D721Med (cell line): ENCODE data around the gene VPS13D.

Source experiments
- DNase-seq: peaks from one replicate; pipeline ENCODE4 v3.0.0; 2011; ENCODE audit warnings: low spot score; ENCODE audit not compliant: insufficient read length
- FAIRE-seq: peaks from 2 replicates; lab custom pipeline; 2011; peaks lifted over from hg19 to GRCh38; lab: Jason Lieb, UNC
- CTCF ChIP-seq: IDR thresholded peaks from 2 replicates; pipeline ENCODE4 v1.5.1; 2012; ENCODE audit warnings: mild to moderate bottlenecking, control low read depth; ENCODE audit not compliant: insufficient read depth; ENCODE audit errors: missing control alignments

The VPS13D gene

GRCh38 chr1:12424087-12424529, 194.3 kb downstream of the VPS13D start:
- no peak for FAIRE-seq
- DNase-seq = no peak
- TF ChIP-seq CTCF = no peak

DNA sequence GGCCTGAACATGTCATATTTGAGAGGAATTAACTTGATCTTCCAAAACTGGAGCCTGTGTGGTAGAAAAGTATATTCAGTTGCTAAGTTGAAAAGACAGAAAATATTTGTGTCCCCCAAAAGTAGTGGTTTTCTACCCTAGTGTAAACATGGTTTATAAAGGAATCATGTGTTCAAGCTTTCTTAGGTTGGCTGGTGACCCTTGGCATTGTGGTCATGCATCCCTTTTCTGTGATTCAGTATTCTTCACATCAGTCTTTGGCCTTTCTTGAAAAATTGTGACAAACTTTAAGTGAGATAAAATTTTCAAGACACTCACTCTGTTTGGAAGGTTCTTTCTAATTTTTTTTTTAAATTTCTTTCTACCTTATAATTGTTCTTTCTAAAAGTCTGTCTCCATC, 195.0 kb downstream of the VPS13D start:
- FAIRE-seq (no peak), DNase-seq (no peak)
- no peak for TF ChIP-seq CTCF

- no peak for TF ChIP-seq CTCF
- DNase-seq (no peak), FAIRE-seq (no peak)
Observed at GRCh38 chr1:12426030-12426429, 196.2 kb downstream of the VPS13D start.

DNA sequence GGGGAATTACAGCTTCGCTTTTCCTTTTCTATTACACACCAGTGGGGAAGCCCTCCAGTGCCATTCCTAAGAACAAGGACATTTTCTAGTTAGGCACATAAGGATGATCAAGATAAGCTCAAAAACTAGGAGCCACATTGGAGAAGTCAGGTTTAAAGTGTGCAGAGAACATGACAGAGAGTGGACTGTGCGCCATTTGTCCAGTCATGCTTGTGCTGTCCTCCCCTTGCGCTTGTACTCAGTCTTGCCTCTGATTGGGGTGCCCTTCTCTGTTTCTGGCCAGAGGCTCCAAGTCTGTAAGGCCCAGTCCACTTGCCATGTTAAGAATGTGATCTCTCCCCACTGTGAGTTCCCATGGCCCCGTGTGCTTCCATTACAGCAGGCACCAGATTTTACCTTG, 198.5 kb downstream of the VPS13D start:
- TF ChIP-seq CTCF = no peak
- DNase-seq (no peak), FAIRE-seq (no peak)

DNA sequence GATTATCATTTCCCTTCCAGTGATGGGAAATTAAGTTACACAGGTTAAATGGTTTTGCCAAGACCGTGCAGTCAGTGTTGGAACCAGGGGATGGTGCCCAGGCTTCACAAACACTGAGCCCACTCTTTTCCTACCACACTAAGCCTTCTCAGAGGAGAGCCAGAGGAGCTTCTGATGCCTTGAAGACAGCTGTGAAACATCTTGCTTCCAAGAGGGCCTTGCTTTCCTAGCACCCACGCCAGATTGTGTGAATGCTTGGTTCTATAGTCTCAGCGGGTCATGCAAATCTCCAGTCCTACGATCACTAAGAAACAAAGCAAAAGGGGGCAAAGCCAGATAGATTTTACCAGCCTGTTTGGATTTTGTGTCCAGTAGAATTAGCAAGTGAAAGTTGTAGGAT, 200.7 kb downstream of the VPS13D start:
- FAIRE-seq (no peak), DNase-seq (no peak)
- no peak for TF ChIP-seq CTCF

DNA sequence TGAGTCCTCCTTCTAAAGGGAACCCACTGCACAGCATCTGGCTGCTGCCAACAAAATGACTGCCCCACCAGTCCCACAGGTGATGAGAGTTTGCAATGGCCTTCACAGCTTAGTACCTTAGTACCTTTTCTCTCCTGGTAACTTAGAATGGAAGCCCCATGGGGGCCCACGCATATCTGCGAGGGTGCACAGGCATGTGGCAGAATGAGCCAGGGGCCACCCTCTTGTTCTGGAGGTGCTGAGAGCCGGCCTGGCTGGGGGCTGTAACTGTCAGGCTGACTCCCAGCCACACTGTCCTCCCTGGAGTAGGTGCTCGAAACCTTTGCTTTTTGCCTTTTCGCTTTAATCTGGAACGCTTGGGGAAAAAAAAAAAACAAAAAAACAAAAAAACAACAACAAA, 203.1 kb downstream of the VPS13D start:
- no peak for FAIRE-seq
- no peak for TF ChIP-seq CTCF
- DNase-seq = no peak

- no peak for TF ChIP-seq CTCF
- FAIRE-seq (no peak), DNase-seq (no peak)
Observed at GRCh38 chr1:12433323-12434053, 203.7 kb downstream of the VPS13D start.
